Neural progenitor cell (in vitro differentiated cells): ENCODE data around the gene KIF16B.

Experiments used
- CTCF ChIP-seq: fragments of 200-600 bp; sonication (generic); IDR thresholded peaks from 2 replicates; pipeline ENCODE4 v1.5.1; 2017; ENCODE audit warnings: antibody characterized with exemption, mild to moderate bottlenecking
- EZH2 ChIP-seq: fragments of 200-600 bp; sonication (generic); IDR thresholded peaks from 2 replicates; pipeline ENCODE4 v1.6.1; 2017; ENCODE audit warnings: antibody characterized with exemption, mild to moderate bottlenecking, moderate library complexity
- EZH2phosphoT487 ChIP-seq: fragments of 200-600 bp; sonication (generic); IDR thresholded peaks from 2 replicates; pipeline ENCODE4 v1.6.1; 2017; ENCODE audit warnings: antibody characterized with exemption

GRCh38 chr20:16408981-16409380, 164.3 kb downstream of the KIF16B start:
- TF ChIP-seq CTCF (no peak), EZH2 (no peak), EZH2phosphoT487 (no peak)
